ENCODE measurements around the gene FAM209B.

DNA sequence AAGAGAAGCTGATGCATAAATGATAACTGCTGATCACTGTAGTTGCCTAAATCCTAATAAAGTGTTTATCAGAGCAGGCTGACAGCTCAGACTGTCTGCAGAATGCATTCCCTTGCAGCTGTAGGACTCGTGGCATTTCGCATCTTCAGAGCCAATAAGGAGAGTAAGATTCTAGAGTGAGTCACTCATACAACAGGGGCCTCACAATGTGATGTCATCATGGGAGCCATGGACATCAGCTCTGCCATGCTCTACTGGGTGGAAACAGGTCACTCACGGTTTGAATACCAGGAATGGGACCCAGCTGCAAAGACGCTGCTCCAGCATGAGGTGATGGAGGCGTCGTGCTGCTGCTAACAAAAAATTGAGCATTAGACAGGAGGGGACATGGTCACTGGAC, 7.4 kb downstream of the FAM209B start:
- TF ChIP-seq, protein P1, sequence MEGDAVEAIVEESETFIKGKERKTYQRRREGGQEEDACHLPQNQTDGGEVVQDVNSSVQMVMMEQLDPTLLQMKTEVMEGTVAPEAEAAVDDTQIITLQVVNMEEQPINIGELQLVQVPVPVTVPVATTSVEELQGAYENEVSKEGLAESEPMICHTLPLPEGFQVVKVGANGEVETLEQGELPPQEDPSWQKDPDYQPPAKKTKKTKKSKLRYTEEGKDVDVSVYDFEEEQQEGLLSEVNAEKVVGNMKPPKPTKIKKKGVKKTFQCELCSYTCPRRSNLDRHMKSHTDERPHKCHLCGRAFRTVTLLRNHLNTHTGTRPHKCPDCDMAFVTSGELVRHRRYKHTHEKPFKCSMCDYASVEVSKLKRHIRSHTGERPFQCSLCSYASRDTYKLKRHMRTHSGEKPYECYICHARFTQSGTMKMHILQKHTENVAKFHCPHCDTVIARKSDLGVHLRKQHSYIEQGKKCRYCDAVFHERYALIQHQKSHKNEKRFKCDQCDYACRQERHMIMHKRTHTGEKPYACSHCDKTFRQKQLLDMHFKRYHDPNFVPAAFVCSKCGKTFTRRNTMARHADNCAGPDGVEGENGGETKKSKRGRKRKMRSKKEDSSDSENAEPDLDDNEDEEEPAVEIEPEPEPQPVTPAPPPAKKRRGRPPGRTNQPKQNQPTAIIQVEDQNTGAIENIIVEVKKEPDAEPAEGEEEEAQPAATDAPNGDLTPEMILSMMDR (IDR thresholded peaks at IDR 0.05), result no peak
- TF ChIP-seq POLR2A (IDR thresholded peaks at IDR 0.05), result no peak

Measured in tibial nerve (tissue), 3 donors.